Activated CD4-positive, alpha-beta T cell treated with anti-CD3 and anti-CD28 coated beads, Interleukin-2, amount 50 U/mL, for 4 hours (primary cell): ENCODE measurements around the gene CHKA.
"Not testable (repeated sequence)": the region's sequence is repeated elsewhere in the genome, so short reads cannot be mapped to it uniquely, and the experiment has no call there.

Source experiments
- DNase-seq, 2 experiments: peaks; one replicate each; pipeline ENCODE4 v3.0.0-alpha.2; 2020

The CHKA gene

GRCh38 chr11:68115285-68115684, 5.9 kb downstream of the CHKA start:
- DNase-seq: no peak

GRCh38 chr11:68113986-68114385, 7.2 kb downstream of the CHKA start:
- no peak for DNase-seq

GRCh38 chr11:68107689-68108088, 13.5 kb downstream of the CHKA start:
- DNase-seq: no peak

GRCh38 chr11:68106165-68106940, 14.8 kb downstream of the CHKA start:
- no peak for DNase-seq

GRCh38 chr11:68099474-68100405, 21.4 kb downstream of the CHKA start:
- peak in 1 of 2 experiments; percentile 17 for DNase-seq

- no peak for DNase-seq
These were observed 22.1 kb downstream of the CHKA start for GRCh38 chr11:68099057-68099456.

GRCh38 chr11:68096962-68097361, 24.2 kb downstream of the CHKA start:
- DNase-seq: no peak

GRCh38 chr11:68093565-68093964, 27.6 kb downstream of the CHKA start:
- no peak for DNase-seq

GRCh38 chr11:68092946-68093345, 28.2 kb downstream of the CHKA start:
- not testable (repeated sequence) for DNase-seq

- no peak for DNase-seq
These were observed 28.8 kb downstream of the CHKA start for GRCh38 chr11:68092411-68092810.

GRCh38 chr11:68090706-68091105, 30.5 kb downstream of the CHKA start:
- DNase-seq: no peak

- no peak for DNase-seq
These were observed 30.9 kb downstream of the CHKA start for GRCh38 chr11:68090287-68090686.

- no peak for DNase-seq
These were observed 31.5 kb downstream of the CHKA start for GRCh38 chr11:68089679-68090078.

- no peak for DNase-seq
These were observed 37.7 kb downstream of the CHKA start for GRCh38 chr11:68083517-68083916.

- DNase-seq: no peak
These were observed 38.7 kb downstream of the CHKA start for GRCh38 chr11:68082481-68082880.

- DNase-seq: no peak
These were observed 39.5 kb downstream of the CHKA start for GRCh38 chr11:68081691-68082090.

GRCh38 chr11:68080860-68081259, 40.3 kb downstream of the CHKA start:
- DNase-seq: no peak

GRCh38 chr11:68077617-68078582, 43.3 kb downstream of the CHKA start:
- no peak for DNase-seq

- no peak for DNase-seq
These were observed 44.7 kb downstream of the CHKA start for GRCh38 chr11:68076371-68077042.

GRCh38 chr11:68074584-68075352, 46.4 kb downstream of the CHKA start:
- DNase-seq: no peak
